Dermis microvascular lymphatic vessel endothelial cell (primary cell): ENCODE data around the gene TNFAIP3. TPM values are rescaled to one million over a fixed set of nuclear protein-coding genes. Genes with fewer than 3 reads are reported as not detected.
A peak's percentile ranks its signal among the peaks of the same experiment; 100 is the strongest.
"Not testable (repeated sequence)": the region's sequence is repeated elsewhere in the genome, so short reads cannot be mapped to it uniquely, and the experiment has no call there.

Experiments used
- DNase-seq, 2 donors: peaks; one replicate each; pipeline versions ENCODE4 v3.0.0 to v3.0.0-alpha.2; 2010; ENCODE audit warnings: low read depth in 2 of 2
- total RNA-seq: library from RNA; depleted of rRNA; stranded (reverse); fragments of >200 nt; gene quantifications from 2 replicates; pipeline ENCODE4 v1.2.1, GENCODE V29; 2014

TNFAIP3 gene
- total RNA-seq = 2.8 and 4.9 TPM in 2 replicates

DNA sequence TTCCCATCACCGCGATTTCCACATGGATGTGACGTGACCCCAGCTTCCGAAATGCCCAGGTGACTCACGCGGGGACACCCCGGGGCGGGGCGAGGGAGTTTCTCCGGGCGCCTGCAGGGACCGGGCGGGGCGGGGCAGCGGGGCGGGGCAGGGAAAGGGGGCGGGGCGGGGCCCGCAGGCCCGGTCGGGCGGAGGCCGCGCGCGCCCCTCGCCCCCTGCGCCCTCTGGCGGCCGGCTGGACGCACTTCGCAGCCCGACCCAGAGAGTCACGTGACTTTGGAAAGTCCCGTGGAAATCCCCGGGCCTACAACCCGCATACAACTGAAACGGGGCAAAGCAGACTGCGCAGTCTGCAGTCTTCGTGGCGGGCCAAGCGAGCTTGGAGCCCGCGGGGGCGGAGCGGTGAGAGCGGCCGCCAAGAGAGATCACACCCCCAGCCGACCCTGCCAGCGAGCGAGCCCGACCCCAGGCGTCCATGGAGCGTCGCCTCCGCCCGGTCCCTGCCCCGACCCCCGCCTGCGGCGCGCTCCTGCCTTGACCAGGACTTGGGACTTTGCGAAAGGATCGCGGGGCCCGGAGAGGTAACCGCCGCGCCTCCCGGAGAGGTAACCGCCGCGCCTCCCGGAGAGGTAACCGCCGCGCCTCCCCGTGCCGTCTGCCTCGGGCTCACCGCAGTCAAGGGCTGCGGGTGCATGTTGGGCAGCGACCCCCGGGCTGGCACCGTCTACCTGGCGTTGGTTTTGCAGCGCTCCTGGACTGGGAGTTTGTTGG, at the start of gene TNFAIP3:
Gene TNFAIP3, plus strand, starts transcription at position 346 of the 771 bp plus-strand sequence. CDS start 3,969 bp downstream, outside the sequence.
- DNase-seq = peak; percentile 93 to 97

DNA sequence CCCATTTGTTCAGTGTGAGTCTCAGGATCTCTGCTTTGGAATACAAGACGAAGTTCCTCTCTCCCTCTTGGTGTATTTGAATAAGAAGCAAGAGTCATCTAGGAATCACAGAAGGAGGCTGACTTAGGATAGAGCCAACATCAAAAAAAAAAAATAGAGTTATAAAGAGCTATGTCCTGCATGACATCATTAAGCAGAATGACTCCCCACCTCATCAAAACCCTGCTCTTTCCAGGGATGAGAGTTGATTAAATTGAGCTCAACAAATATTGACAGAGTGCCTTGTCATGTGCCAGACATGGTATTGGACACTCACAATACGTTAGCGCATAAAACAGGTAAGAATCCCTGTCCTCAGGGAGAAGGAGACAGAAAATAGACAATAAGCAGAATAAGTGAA, 48.6 kb upstream of the TNFAIP3 start:
- no peak for DNase-seq

DNA sequence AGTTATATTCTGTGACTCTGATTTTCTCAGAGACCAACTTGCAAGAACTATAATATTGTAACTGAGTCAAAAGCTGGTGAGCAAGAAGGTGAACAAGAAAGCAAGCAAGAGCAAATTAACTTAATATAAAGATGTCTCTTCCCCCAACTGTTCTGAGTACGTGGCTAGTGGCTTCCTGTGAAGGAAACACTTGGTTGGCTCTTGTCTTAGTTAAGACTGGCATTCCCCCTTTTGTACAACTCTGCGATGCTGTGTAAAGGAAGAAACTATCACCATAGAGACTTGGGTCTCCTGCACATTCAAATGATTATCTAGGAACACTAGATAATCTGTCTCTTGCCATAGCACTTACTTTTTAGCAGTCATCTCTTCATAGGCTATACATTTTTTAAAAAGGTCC, 47.3 kb upstream of the TNFAIP3 start:
- DNase-seq = peak in 1 of 2 donors; percentile 36

DNA sequence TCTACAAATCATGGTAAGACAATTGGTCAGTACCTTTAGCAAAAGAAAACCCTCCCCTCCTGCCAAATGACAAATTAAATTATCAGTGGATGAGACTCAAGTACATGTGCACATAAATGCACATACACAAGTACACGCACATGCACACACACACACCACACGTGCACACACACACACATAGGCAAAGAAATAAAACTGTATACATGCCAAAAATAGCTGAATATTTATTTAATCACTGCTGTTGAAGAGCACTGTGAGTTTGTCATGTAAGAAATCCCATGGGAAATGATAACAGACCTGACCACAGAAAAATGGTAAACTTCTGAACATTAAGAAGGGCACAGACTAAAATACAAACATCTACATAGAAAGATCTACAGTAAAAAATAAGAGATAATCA, 46.6 kb upstream of the TNFAIP3 start:
- no peak for DNase-seq

DNA sequence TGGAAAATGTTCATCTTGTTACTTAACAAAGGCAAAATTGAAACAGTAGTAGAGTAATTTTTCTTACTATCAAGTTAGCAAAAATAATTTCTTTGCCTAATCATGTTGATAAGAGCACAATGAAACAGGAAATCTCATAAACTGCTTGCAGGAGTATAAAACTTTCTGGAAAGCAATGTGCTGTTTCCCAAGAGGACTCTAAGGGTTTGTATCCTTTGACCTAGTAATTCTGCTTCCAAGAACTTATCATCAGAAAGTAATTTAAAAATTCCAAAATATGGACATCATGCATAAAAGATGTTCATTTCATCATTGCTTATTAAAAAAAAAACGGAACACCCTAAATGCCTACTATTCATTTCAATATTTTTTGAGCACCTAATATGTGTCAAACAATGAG, 46.1 kb upstream of the TNFAIP3 start:
- DNase-seq = no peak

DNA sequence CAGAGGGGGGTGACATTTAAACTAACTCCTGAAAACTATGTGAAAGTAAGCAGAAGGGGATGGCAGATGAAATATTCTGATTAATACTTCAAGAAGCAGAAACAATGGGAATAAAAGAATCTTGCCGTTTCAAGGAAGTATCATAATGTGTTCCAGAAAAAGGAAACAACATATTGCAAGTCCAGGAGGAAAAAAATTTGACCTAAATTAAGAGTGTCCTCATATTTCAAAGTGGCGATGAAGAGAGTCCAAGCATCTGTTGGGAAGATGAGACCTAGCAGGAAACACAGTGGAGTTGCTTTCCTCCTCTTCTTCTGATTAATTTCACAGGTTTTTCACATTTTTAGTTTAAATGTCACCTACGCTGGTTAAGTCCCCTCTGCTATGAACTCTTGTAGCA, 45.6 kb upstream of the TNFAIP3 start:
- DNase-seq = no peak

DNA sequence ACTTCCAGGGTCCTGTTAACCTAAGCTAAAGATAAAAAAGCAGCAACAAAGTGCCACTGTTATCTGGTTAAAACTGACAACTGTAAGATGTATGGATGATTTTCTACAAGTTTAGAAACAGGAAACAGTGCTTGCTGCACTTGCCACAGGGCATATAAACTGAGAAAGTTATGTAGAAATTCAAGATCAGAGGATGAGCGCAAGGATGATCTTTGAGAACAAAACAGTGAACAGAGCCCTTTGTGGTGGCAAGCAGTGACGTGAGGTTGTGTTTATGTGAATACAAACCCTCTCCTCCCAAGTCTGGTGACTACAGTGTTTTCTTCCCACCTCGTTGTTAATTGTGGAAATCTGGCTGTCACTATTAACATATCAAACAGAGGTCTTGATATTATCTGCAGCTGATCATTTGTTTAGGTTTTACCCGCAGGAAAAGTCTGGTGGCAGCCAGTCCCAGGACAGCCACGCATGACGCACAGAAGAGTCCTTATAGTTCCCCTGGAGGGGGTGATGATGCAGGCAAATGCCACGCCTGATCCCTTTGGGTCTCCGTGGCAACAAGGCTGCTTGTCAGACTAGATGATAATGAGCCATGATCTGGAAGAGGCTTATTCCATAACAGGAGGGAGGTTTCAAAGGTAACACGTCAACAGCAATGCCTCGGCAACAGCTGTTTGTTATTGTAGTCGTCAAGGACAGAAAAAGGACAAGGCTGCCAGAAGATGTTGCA, 43.1 kb upstream of the TNFAIP3 start:
- no peak for DNase-seq

DNA sequence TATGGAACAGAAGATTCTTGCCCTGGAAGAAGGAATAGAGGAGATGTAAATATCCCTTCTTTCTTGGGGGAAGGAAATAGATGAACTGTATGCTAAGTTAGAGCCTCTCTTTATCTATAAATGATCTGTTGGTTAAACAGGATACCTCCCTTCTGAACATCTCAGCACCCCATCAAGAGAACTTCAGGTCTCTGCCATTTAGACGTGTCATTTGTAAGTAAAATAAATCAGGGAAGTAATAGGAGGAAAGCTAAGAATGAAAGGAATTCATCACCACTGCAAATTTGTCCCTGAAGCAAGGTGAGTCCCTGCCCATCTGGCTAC, 42.5 kb upstream of the TNFAIP3 start:
- no peak for DNase-seq

DNA sequence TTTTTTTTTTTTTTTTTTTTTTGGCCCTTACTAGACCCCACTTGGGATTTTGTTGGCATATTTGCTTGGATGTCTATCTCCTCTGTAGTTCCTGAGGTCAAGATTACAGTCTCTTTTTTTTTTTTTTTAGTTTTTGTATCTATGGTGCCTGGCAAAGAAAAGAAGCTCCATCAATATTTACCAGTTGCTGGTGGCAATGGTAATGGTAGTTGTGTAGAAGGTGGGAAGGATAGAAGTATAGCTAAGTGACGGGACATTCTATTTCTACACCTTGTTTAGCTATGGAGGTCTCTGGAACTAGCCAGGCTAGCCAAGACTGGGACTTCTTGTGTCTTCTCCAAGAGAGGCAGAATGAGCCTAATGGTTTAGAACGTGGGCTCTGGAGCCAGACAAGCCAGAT, 42.2 kb upstream of the TNFAIP3 start:
- DNase-seq = no peak

DNA sequence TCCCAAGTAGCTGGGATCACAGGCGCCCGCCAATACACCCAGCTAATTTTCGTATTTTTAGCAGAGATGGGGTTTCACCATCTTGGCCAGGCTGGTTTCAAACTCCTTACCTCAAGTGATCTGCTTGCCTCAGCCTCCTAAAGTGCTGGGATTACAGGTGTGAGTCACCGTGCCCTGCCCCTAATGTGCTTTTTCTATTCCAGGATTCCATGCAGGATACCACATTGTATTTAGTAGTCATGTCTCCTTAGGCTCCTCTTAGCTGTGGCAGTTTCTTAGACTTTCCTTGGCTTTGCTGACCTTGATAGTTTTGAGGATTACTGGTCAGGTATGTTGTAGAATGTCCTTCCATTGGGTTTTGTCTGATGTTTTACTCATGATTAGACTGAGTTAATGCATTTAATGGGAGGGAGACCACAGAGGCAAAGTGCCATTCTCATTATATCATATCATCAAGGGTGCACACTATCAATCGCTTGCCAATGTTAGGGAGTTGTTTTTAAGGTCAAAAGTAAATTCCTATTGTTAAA, 39.6 kb upstream of the TNFAIP3 start:
- no peak for DNase-seq

DNA sequence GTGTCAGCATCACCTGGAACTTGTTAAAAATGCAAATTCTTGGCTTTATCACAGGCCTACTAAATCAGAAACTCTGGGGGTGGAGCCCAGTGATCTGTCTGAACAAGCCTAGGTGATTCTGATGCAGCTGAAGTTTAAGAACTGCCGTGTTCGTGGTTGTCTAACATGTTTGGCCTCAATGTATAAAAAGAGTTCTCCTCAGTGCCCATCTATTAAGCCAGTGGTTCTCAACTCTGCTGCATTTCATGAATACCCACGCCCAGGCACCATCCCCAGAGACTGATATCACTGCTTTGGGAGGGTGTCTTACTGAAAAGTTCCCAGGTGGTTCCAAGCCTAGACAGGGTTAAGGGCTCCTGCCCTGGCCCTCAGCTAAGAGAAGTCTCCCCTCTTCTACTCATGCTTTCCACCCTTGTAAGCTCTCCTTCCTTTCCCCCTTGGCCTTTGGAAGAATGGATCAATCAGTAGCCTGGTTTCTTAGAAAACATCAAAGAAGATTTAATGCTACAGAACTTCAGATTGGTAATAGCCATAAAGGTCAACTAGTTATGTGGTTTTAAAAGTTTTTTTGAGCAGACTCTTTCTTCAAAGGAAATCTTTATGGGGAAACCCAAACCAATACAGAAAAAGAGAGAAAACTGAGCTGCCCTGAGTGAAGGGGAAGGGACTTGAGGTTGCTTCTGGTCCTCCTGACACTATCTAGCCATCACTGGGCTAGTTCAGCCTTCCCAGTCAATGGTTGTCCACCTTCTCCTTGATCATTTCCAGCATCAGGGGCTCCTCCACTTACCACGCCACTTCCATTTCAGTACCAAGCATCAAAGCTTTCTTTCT, 38.9 kb upstream of the TNFAIP3 start:
- no peak for DNase-seq

DNA sequence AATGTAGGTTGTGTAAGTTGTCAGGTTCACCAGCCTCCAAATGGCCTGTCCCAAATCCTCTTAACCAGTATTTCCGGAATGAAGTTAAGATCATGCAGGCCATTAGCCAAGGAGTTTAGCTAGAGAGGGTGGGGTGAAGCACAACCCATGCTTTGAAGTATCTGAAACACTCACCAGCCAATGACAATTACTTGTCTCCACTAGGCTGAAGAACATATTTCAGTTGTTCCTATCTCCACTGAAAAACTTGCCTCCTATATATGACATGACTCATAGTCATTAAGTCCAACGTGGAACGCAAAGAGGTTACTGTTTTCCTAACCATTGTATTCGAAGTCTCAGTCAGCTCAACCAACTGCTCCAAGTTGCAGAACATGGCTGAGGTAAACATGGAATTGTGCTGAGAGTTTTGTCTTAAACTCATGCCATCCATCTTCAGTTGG, 37.4 kb upstream of the TNFAIP3 start:
- no peak for DNase-seq

DNA sequence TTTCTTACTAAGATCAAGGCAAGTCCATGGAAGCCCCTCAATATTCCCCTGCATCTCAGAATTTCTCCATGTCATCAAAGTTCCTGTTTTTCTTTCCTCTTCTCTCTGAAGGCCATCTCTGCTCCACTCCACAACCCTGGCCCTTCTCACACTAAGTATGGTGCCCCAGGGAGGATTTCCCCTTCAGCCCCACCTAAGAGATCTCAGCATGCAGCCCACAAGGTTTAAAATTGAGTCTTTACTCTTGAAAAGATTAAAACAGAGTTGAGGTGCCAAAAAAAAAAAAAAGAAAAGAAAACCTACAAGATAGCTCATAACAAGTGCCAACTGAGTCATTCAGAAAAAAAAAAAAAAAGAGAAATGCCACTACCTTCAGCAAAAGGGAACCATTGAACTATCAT, 36.5 kb upstream of the TNFAIP3 start:
- no peak for DNase-seq

DNA sequence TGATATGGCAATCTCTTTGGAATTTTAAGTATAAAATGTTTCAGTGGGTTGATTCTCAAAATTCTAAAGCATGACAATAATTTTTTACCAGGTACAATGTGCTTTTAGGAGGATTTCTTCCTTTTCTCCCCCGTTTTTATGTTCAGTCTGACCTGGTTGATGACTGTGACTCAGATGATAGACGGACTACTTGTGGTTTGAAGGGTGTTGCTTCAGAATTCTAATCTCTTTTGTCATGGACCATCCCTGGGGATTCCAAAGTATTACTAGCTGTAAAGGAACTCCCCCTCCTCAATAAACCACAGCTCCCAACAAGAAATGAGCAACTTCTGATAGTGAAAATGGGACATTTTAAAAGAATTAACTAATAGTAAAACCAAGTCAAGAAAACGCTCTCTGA, 34.9 kb upstream of the TNFAIP3 start:
- DNase-seq = no peak

DNA sequence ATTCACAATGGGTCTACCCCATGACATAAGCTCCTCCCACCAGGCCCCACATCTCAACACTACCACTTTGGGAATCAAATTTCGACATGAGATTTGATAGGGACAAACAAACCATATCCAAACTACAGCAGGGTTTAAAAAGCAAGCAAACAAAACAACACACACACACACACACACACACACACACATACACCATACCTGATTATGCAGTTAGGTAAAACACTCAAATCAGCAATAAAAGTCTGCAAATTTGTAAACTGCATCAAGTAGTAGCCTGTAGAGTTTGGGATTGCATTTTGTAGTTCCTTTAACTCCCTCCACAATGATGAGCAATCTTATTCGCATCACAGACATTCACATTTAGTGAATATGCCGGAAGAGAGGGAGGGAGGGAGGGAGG, 32.6 kb upstream of the TNFAIP3 start:
- no peak for DNase-seq

DNA sequence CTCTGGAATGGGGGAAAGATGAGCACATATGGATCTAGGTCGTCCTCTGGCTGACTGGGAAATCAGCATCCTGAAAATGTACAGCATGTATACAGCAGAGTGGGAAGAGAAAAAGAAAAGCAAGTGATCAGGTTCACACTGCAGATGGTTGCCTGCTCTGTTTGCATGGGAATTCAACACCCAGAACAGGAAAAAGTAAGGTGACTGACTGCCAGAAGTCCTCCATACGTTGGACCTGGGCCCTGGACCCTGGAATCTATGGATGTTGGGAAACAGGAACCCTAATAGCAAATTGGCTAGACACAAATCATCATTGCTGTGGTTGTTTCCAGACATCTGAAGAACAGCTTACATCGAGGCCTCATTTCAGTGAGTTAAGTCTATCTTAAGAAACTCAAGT, 30.3 kb upstream of the TNFAIP3 start:
- no peak for DNase-seq

DNA sequence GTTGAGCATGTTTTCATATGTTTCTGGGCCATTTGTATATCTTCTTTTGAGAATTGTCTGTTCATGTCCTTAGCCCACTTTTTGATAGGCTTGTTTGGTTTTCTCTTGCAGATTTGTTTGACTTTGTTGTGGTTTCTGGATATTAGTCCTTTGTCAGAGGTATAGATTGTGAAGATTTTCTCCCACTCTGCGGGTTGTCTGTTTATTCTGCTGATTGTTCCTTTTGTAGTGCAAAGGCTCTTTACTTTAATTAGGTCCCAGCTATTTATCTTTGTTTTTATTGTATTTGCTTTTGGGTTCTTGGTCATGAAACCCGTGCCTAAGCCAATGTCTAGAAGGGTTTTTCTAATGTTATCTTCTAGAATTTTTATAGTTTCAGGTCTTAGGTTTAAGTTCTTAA, 29.0 kb upstream of the TNFAIP3 start:
- DNase-seq = not testable (repeated sequence)

DNA sequence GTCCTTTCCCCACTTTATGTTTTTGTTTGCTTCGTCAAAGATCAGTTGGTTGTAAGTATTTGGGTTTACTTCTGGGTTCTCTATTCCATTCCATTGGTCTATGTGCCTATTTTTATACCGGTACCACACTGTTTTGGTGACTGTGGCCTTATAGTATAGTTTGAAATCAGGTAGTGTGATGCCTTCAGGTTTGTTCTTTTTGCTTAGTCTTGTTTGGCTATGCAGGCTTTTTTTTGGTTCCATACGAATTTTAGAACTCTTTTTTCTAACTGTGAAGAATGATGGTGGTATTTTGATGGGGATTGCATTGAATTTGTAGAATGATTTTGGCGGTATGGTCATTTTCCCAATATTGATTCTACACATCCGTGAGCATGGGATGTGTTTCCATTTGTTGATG, 28.5 kb upstream of the TNFAIP3 start:
- DNase-seq = not testable (repeated sequence)

DNA sequence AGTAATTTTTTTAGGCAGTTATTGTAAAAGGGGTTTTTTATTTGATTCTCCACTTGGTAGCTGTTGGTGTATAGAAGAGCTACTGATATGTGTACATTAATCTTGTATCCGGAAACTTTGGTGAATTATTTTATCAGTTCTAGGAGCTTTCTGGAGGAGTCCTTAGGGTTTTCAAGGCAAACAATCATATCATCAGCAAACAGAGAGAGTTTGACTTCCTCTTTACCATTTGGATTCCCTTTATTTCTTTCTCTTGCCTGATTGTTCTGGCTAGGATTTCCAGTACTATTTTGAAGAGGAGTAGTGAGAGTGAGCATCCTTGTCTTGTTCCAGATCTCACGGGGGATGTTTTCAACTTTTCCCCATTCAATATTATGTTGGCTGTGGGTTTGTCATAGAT, 28.0 kb upstream of the TNFAIP3 start:
- DNase-seq = no peak

DNA sequence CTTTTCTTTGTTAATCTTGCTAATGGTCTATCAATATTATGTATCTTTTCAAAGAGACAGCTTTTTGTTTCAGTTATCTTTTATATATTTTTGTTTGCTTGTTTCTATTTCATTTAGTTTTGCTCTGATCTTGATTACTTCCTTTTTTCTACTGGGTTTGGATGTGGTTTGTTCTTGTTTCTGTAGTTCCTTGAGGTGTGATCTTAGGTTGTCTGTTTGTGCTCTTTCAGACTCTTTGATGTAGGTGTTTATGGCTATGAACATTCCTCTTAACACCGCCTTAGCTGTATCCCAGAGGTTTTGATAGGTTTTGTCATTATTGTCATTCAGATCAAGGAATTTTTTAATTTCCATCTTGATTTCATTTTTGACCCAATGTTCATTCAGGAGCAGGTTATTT, 26.8 kb upstream of the TNFAIP3 start:
- DNase-seq = no peak

DNA sequence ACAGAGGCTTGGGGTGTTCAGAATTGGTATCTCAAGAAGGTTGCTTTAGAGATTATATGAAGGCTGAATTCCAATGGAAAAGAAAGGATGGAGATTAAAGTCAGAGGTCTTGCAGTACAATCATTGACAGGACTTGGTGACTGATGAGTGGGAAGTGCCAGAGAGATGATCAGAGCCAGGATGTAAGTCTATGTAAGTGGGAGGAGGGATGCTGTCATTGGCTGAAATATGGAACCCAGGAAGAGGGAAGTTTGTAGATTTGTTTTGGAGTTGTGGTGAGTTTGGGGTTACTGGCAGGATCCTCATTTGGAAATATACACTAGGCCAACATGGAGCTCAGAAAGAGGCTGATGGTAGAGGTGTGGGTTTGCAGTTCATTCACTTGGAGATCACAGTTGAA, 23.8 kb upstream of the TNFAIP3 start:
- DNase-seq = no peak

DNA sequence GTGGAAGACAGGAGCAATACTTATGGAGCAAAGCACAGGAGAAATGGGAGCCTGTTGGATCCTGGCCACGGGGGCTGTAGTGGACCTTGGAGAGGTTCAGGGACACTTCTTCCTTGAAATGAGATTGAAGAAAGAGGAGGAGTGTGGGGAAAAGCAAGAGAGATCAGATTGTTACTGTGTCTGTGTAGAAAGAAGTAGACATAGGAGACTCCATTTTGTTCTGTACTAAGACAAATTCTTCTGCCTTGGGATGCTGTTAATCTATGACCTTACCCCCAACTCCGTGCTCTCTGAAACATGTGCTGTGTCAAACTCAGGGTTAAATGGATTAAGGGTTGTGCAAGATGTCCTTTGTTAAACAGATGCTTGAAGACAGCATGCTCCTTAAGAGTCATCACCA, 22.7 kb upstream of the TNFAIP3 start:
- not testable (repeated sequence) for DNase-seq
